K562 (cell line): ENCODE data around the gene SLC32A1. TPM values are rescaled to one million over a fixed set of nuclear protein-coding genes. Genes with fewer than 3 reads are reported as not detected.

Experiments used
- ATF3 ChIP-seq, 2 experiments: fragments of 450-650 bp in 1 of 2; sonication (generic) in 1 of 2; formaldehyde crosslinking in 1 of 2; IDR thresholded peaks in 1 of 2; conservative IDR thresholded peaks in 1 of 2; 2 replicates each; pipeline versions ENCODE4 v1.6.1 to v1.8.1; 2016 to 2023; ENCODE audit warnings: mild to moderate bottlenecking in 2 of 2, moderate library complexity in 2 of 2, inconsistent platforms in 1 of 2, missing genetic modification reagents in 1 of 2
- DDX20 ChIP-seq: fragments of 450-650 bp; IDR thresholded peaks from 2 replicates; pipeline ENCODE4 v1.6.1; 2016; ENCODE audit warnings: missing genetic modification characterization, low read depth, mild to moderate bottlenecking, missing compliant biosample characterization, moderate library complexity
- EGR1 ChIP-seq: fragments of 450-650 bp; conservative IDR thresholded peaks from 2 replicates; pipeline ENCODE4 v1.6.1; 2017; ENCODE audit warnings: mild to moderate bottlenecking
- KAT7 ChIP-seq: sonication (generic); formaldehyde crosslinking; IDR thresholded peaks from 2 replicates; pipeline ENCODE4 v1.8.0; 2022; ENCODE audit warnings: missing genetic modification reagents, mild to moderate bottlenecking, borderline replicate concordance
- MYC ChIP-seq, 2 experiments: fragments of 250-450 bp in 1 of 2; sonication (Bioruptor Pico) in 1 of 2; IDR thresholded peaks; 2 replicates each; pipeline versions ENCODE4 v1.5.1 to v1.6.1; 2012 to 2021; ENCODE audit warnings: low read depth in 2 of 2, borderline replicate concordance in 1 of 2, improper control_type of control experiment in 1 of 2, low read length in 1 of 2, mild to moderate bottlenecking in 1 of 2, moderate library complexity in 1 of 2
- PURB ChIP-seq: sonication (generic); formaldehyde crosslinking; IDR thresholded peaks from 2 replicates; pipeline ENCODE4 v1.9.0; 2021; ENCODE audit warnings: low read depth, mild to moderate bottlenecking, missing genetic modification reagents
- RAD51 ChIP-seq: fragments of 450-650 bp; IDR thresholded peaks from 2 replicates; pipeline ENCODE4 v1.7.1; 2016; ENCODE audit warnings: low read depth, mild to moderate bottlenecking, borderline replicate concordance
- RB1 ChIP-seq: fragments of 450-650 bp; IDR thresholded peaks from 2 replicates; pipeline ENCODE4 v1.6.1; 2017; ENCODE audit warnings: low read depth, mild to moderate bottlenecking
- RBM17 ChIP-seq: fragments of 200-400 bp; formaldehyde crosslinking; IDR thresholded peaks from 2 replicates; pipeline ENCODE4 v1.6.1; 2017; ENCODE audit warnings: low read depth, mild to moderate bottlenecking, low read length, borderline replicate concordance
- RBM34 ChIP-seq: fragments of 200-400 bp; formaldehyde crosslinking; IDR thresholded peaks from 2 replicates; pipeline ENCODE4 v1.6.1; 2018; ENCODE audit warnings: low read length, borderline replicate concordance; ENCODE audit not compliant: insufficient read depth
- TFAM ChIP-seq: fragments of 250-450 bp; sonication (Bioruptor Pico); conservative IDR thresholded peaks from 2 replicates; pipeline ENCODE4 v1.5.0; 2021; ENCODE audit warnings: mild to moderate bottlenecking, moderate library complexity
- THRB ChIP-seq: fragments of 450-650 bp; formaldehyde crosslinking; conservative IDR thresholded peaks from 2 replicates; pipeline ENCODE4 v1.4.0; 2022; ENCODE audit warnings: mild to moderate bottlenecking, missing genetic modification characterization
- USF1 ChIP-seq: sonication (generic); formaldehyde crosslinking; IDR thresholded peaks from 2 replicates; pipeline ENCODE4 v1.9.0; 2022; ENCODE audit warnings: mild to moderate bottlenecking, missing genetic modification reagents
- ZNF592 ChIP-seq: fragments of 450-650 bp; IDR thresholded peaks from 2 replicates; pipeline ENCODE4 v1.6.1; 2017; ENCODE audit warnings: antibody characterized with exemption, mild to moderate bottlenecking
- polyA plus RNA-seq, 8 experiments: library from polyadenylated mRNA; depleted of rRNA in 4 of 8; stranded (reverse) in 5 of 8; unstranded in 3 of 8; fragments of >200 nt; fragmentation: Nextera tagmentation in 2 of 8; fragmentation: Illumina TruSeq in 1 of 8; extraction: Ambion mirVana in 2 of 8; extraction: Trizol in 1 of 8; gene quantifications; 2 replicates each; pipeline versions ENCODE4 v1.2.1 to v1.2.3, GENCODE V29; 2011 to 2014; ENCODE audit warnings: inconsistent platforms in 1 of 8, missing spikeins in 1 of 8
- total RNA-seq, 7 experiments: library from RNA; depleted of rRNA in 6 of 7; stranded (reverse); fragments of >200 nt in 6 of 7; fragmentation: Illumina TruSeq in 2 of 7; extraction: Trizol in 2 of 7; gene quantifications; 2 replicates each; pipeline versions ENCODE4 v1.2.1 to v1.2.3, GENCODE V29; 2011 to 2021; ENCODE audit warnings: low replicate concordance in 1 of 7
- TF ChIP-seq, protein P1 (sequence below): sonication (generic); formaldehyde crosslinking; IDR thresholded peaks from 2 replicates; pipeline ENCODE4 v1.9.0; 2022; ENCODE audit warnings: mild to moderate bottlenecking, missing genetic modification reagents
- TF ChIP-seq, protein P2 (sequence below): conservative IDR thresholded peaks from 2 replicates; pipeline ENCODE4 v1.6.1; 2011; ENCODE audit warnings: low read depth, mild to moderate bottlenecking, low read length; ENCODE audit not compliant: control insufficient read depth

Gene SLC32A1
- total and polyA plus RNA-seq, 9 of the 15 experiments (the other 6 are each of a cell fraction or from before 2014, with no cell fraction given), result not detected

GRCh38 chr20:38747495-38748096 is 23.3 kb downstream of the SLC32A1 start (continued):
- TF ChIP-seq RBM17 (no peak), RAD51 (no peak), ZNF592 (peak; percentile 34; the same call in 1 of the 2 replicates), DDX20 (tag) (no peak), ATF3 (IDR thresholded peaks at IDR 0.05) (no peak), ATF3 (CRISPR knock-in tag; conservative IDR thresholded peaks at IDR 0.05) (0 out of 2 replicates have a peak, but pooled peaks have one; percentile 20), RB1 (peak; percentile 44; the same call in 1 of the 2 replicates), USF1 (CRISPR knock-in tag) (peak; percentile 51; the same call in 1 of the 2 replicates), RBM34 (no peak), MYC (IDR thresholded peaks at IDR 0.05; ENCODE audit: low read depth, low read length) (peak; percentile 27; the same call in 1 of the 2 replicates), MYC (CRISPR knock-in tag; IDR thresholded peaks at IDR 0.05; ENCODE audit: borderline replicate concordance, low read depth) (0 out of 2 replicates have a peak, but pooled peaks have one; percentile 35), PURB (no peak), THRB (CRISPR knock-in tag) (no peak), KAT7 (CRISPR knock-in tag) (no peak), EGR1 (peak; percentile 23; the same call in 1 of the 2 replicates), TFAM (CRISPR knock-in tag) (no peak)
- TF ChIP-seq, protein P1, sequence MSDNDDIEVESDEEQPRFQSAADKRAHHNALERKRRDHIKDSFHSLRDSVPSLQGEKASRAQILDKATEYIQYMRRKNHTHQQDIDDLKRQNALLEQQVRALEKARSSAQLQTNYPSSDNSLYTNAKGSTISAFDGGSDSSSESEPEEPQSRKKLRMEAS, result peak; percentile 38
- TF ChIP-seq, protein P2, sequence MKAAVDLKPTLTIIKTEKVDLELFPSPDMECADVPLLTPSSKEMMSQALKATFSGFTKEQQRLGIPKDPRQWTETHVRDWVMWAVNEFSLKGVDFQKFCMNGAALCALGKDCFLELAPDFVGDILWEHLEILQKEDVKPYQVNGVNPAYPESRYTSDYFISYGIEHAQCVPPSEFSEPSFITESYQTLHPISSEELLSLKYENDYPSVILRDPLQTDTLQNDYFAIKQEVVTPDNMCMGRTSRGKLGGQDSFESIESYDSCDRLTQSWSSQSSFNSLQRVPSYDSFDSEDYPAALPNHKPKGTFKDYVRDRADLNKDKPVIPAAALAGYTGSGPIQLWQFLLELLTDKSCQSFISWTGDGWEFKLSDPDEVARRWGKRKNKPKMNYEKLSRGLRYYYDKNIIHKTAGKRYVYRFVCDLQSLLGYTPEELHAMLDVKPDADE, result no peak
